Transverse colon (tissue), 4 donors: Measurements from ENCODE around the gene MXRA8. TPM values are rescaled to one million over a fixed set of nuclear protein-coding genes. Genes with fewer than 3 reads are reported as not detected.

Experiments
- DNase-seq: peaks from one replicate; pipeline ENCODE4 v3.0.0-alpha.2; 2019
- H3K27ac ChIP-seq, 4 donors: fragments of 200-600 bp; sonication (generic); 2 replicates each; pipeline ENCODE4 v1.5.1; 2016 to 2018; ENCODE audit warnings: inconsistent platforms in 4 of 4
- H3K27me3 ChIP-seq: fragments of 200-600 bp; sonication (generic); 2 replicates; pipeline ENCODE4 v1.5.1; 2017; ENCODE audit warnings: inconsistent platforms
- H3K36me3 ChIP-seq, 4 donors: fragments of 200-600 bp; sonication (generic); 2 replicates each; pipeline ENCODE4 v1.5.1; 2017 to 2019; ENCODE audit warnings: inconsistent platforms in 4 of 4
- H3K4me1 ChIP-seq, 4 donors: fragments of 200-600 bp; sonication (generic); 2 replicates each; pipeline ENCODE4 v1.5.1; 2017 to 2020; ENCODE audit warnings: inconsistent platforms in 4 of 4
- H3K4me3 ChIP-seq, 4 donors: fragments of 200-600 bp; sonication (generic); 1 replicate in 1 of 4; 2 replicates in 3 of 4; pipeline versions ENCODE4 v1.5.1 to v1.6.1; 2017 to 2019; ENCODE audit warnings: inconsistent platforms in 4 of 4
- H3K9me3 ChIP-seq, 2 donors: fragments of 200-600 bp; sonication (generic); 2 replicates each; pipeline ENCODE4 v1.5.1; 2017 to 2019; ENCODE audit warnings: inconsistent platforms in 2 of 2
- EP300 ChIP-seq: sonication (generic); formaldehyde crosslinking; IDR thresholded peaks from one replicate; pipeline ENCODE4 v1.6.1; 2017; ENCODE audit warnings: antibody characterized with exemption, low read depth
- POLR2A ChIP-seq: fragments of 450-650 bp; IDR thresholded peaks from one replicate; pipeline ENCODE4 v1.6.1; 2016; ENCODE audit warnings: antibody characterized with exemption, mild to moderate bottlenecking, moderate library complexity
- POLR2AphosphoS5 ChIP-seq, 3 donors: sonication (generic); formaldehyde crosslinking; IDR thresholded peaks; one replicate each; pipeline ENCODE4 v1.6.1; 2016; ENCODE audit warnings: antibody characterized with exemption in 3 of 3
- WGBS, 2 donors: methylation state at CpG; one replicate each; pipeline ENCODE4 v1.1.5; 2018; ENCODE audit warnings: low coverage in 1 of 2; 5-methylcytosine and 5-hydroxymethylcytosine counted together
- in situ Hi-C, 4 donors: fragments of 200-750 bp; cut with MboI; loops; one replicate each; pipeline versions ENCODE4 v1.15.0 to v1.15.1; 2017; ENCODE audit warnings: low sequenced_read_pairs in 3 of 4, low pct_ligation_motif_present in 1 of 4, low pct_unique_long_range_greater_than_20kb in 1 of 4
- intact Hi-C: fragments of 100-400 bp; cut with DNase I; formaldehyde crosslinking; loops from one replicate; pipeline ENCODE4 v1.15.1; 2023; ENCODE audit warnings: low total_unique reads
- total RNA-seq, 4 donors: library from RNA; depleted of rRNA; stranded (reverse); fragments of >200 nt; gene quantifications; one replicate each; pipeline ENCODE4 v1.1.0, GENCODE V29; 2016
- TF ChIP-seq, protein P1 (sequence below), 5 experiments: fragments of 200-600 bp in 3 of 5; fragments of 450-650 bp in 2 of 5; sonication (generic) in 3 of 5; IDR thresholded peaks; 1 replicate in 2 of 5; 2 replicates in 3 of 5; pipeline ENCODE4 v1.5.1; 2016 to 2017; ENCODE audit warnings: antibody characterized with exemption in 5 of 5, inconsistent platforms in 3 of 5, mild to moderate bottlenecking in 2 of 5, moderate library complexity in 1 of 5

Gene MXRA8
- total RNA-seq, 4 donors from 2014 or later: 31.1 to 145 (median 57.1) TPM

DNA sequence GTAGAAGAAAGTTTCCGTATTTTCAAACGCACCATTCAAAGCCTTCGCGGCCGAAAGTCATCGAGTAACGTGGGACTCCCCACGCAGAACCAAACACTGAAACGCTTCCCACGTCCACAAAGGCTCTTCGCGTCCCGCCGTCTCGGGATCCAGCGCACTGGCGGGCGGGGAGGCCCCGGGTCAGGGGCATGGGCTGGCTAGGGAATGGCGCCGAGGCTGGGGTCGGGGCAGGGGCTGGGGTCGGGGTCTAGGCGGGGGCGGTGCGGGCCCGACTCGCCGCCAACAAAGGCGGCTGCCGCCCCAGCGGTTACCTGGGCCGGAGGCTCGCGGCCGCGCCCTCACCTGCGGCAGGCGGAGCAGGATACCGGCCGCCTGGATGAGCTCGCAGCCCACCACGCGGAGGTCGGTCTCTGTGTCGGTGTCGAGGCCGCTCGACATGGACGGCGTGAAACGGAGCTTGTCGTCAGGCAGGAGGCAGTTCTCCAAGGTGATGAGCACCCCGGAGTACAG, 40.4 kb upstream of the MXRA8 start:
- TF ChIP-seq POLR2A (no peak), POLR2AphosphoS5 (IDR thresholded peaks at IDR 0.05) (no peak), EP300 (no peak)
- TF ChIP-seq, protein P1, sequence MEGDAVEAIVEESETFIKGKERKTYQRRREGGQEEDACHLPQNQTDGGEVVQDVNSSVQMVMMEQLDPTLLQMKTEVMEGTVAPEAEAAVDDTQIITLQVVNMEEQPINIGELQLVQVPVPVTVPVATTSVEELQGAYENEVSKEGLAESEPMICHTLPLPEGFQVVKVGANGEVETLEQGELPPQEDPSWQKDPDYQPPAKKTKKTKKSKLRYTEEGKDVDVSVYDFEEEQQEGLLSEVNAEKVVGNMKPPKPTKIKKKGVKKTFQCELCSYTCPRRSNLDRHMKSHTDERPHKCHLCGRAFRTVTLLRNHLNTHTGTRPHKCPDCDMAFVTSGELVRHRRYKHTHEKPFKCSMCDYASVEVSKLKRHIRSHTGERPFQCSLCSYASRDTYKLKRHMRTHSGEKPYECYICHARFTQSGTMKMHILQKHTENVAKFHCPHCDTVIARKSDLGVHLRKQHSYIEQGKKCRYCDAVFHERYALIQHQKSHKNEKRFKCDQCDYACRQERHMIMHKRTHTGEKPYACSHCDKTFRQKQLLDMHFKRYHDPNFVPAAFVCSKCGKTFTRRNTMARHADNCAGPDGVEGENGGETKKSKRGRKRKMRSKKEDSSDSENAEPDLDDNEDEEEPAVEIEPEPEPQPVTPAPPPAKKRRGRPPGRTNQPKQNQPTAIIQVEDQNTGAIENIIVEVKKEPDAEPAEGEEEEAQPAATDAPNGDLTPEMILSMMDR (IDR thresholded peaks at IDR 0.05): no peak
- H3K4me1 ChIP-seq: peaks cover 15 to 32% (median 22%) of the 10 kb centered on the region in 4 donors
- H3K36me3 ChIP-seq: peaks cover 0 to 28% (median 12%) of the 10 kb centered on the region in 4 donors
- H3K9me3 ChIP-seq: no peaks in the 10 kb centered on the region
- intact Hi-C loops (no loop called here), in situ Hi-C loops (no loop called here)
- H3K4me3 ChIP-seq: peak overlapping the region; percentile 79 to 98 (median 93)
- peak overlapping the region; percentile 86 to 94 (median 89) for H3K27ac ChIP-seq
- no peak for DNase-seq
- no peaks in the 10 kb centered on the region for H3K27me3 ChIP-seq
- WGBS, 2 donors: 0 to 1% methylated on average over 15 to 26 of the region's 54 CpGs

DNA sequence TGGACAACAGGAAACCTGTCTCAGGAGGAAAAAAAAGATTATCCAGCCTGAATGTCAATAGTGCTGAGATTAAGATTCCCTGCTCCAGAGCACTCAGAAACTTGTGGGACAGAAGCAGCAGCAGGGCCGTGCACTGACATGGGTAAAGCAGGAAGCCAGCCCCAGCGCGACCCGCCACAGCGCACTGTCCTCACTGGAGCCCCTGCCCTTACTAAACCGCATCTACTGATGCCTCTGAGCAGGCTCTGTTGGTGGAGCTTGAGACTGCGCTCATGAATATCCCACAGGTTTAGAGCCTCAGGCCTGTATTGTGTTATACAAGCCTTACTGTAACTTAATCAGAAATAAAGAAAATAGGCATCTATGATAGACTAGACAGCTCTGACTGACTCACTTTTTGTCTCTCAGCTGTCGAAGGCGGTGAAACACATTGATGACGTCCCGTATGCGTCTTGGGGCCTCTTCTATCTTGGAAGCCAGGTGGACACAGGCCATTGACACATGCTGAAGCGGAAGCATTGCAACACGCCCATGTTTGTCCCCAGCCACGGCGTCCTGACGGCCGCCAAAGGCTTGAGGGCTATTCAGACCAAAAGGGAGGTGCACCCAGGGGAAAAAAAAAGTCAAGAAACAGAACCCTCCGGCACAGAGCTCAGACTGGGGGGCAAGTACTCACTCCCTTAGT, 39.6 kb upstream of the MXRA8 start:
- peak overlapping the region; percentile 79 to 98 (median 93) for H3K4me3 ChIP-seq
- peaks cover 0 to 30% (median 14%) of the 10 kb centered on the region in 4 donors for H3K36me3 ChIP-seq
- H3K9me3 ChIP-seq: no peaks in the 10 kb centered on the region
- DNase-seq: no peak
- in situ Hi-C loops: no loop called here
- TF ChIP-seq POLR2A: no peak
- TF ChIP-seq, protein P1 (IDR thresholded peaks at IDR 0.05): no peak
- TF ChIP-seq EP300: no peak
- TF ChIP-seq POLR2AphosphoS5 (IDR thresholded peaks at IDR 0.05): no peak
- 0 to 46% methylated on average over 1 to 18 of the region's 19 CpGs for WGBS, 2 donors
- H3K27me3 ChIP-seq: no peaks in the 10 kb centered on the region
- intact Hi-C loops: no loop called here
- peaks cover 15 to 32% (median 22%) of the 10 kb centered on the region in 4 donors for H3K4me1 ChIP-seq
- peak overlapping the region; percentile 86 to 94 (median 89) for H3K27ac ChIP-seq

DNA sequence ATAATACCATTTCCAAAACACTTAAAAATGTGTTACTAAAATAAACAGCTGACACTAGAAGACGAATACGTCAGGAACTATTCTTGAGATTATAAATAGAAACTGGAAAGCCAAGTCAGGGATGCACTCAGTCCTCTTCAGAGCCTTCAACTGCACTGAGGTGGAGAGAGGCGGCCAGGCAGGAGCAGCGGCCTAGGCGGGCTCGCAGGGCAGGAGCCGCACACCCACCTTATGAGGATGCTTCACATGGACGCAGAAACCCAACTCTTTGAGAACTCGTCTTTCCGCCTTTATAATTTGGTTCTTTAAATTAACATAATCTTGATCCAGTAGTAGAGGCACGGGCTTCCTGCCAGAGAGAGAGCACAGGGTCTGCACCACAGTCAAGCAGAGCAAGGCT, 36.8 kb upstream of the MXRA8 start:
- in situ Hi-C loops: no loop called here
- Histone ChIP-seq H3K4me1 (peaks cover 7 to 19% (median 15%) of the 10 kb centered on the region in 4 donors), H3K27ac (no peak overlapping the region), H3K4me3 (no peak overlapping the region), H3K27me3 (no peaks in the 10 kb centered on the region), H3K9me3 (no peaks in the 10 kb centered on the region), H3K36me3 (peaks cover 0 to 56% (median 29%) of the 10 kb centered on the region in 4 donors)
- TF ChIP-seq POLR2A (no peak), EP300 (no peak), POLR2AphosphoS5 (IDR thresholded peaks at IDR 0.05) (no peak)
- TF ChIP-seq, protein P1 (IDR thresholded peaks at IDR 0.05): no peak
- DNase-seq: no peak
- intact Hi-C loops: no loop called here
- 88 to 90% methylated on average over 7 to 11 of the region's 11 CpGs for WGBS, 2 donors

DNA sequence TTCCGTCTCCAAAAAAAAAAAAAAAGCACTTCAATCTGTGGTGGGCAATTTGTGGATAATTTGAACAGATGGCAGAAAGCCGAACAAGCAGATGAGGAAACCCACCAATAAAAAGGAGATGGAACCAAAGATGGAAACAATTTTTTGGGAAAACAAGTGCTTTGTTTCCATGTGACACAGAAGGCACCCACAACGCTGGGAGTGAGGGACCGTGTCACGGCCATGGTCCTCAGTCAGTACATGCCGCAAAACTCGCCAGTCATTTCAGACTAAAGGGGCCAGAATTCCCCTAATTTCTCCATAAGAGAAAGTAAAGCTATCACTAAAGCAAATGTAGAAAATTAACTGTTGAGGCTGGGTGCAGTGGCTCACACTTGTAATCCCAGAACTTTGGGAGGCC, 35.8 kb upstream of the MXRA8 start:
- DNase-seq: no peak
- in situ Hi-C loops: no loop called here
- 94% methylated on average over 3 to 7 of the region's 7 CpGs for WGBS, 2 donors
- H3K36me3 ChIP-seq: peaks cover 0 to 66% (median 34%) of the 10 kb centered on the region in 4 donors
- peaks cover 5 to 15% (median 12%) of the 10 kb centered on the region in 4 donors for H3K4me1 ChIP-seq
- no peaks in the 10 kb centered on the region for H3K27me3 ChIP-seq
- H3K4me3 ChIP-seq: no peak overlapping the region
- H3K27ac ChIP-seq: no peak overlapping the region
- TF ChIP-seq POLR2A (no peak), EP300 (no peak)
- TF ChIP-seq, protein P1 (IDR thresholded peaks at IDR 0.05): no peak
- H3K9me3 ChIP-seq: no peaks in the 10 kb centered on the region
- intact Hi-C loops: no loop called here
